PFSK-1 (cell line): Measurements from ENCODE around the gene GFI1B.

ENCODE experiments used
- FOXP2 ChIP-seq: optimal IDR thresholded peaks from 2 replicates; pipeline ENCODE3; 2011; ENCODE audit warnings: borderline replicate concordance, control low read depth, inconsistent platforms; ENCODE audit not compliant: insufficient read depth; ENCODE audit errors: extremely low read length, extremely low read depth
- POLR2AphosphoS5 ChIP-seq: IDR thresholded peaks from 2 replicates; pipeline ENCODE4 v1.6.1; 2012; ENCODE audit warnings: low read depth, mild to moderate bottlenecking, control low read depth, low read length, moderate library complexity
- REST ChIP-seq, 2 experiments: IDR thresholded peaks; 2 replicates each; pipeline versions ENCODE4 v1.6.1 to v1.8.0; 2011 to 2012; ENCODE audit warnings: low read depth in 2 of 2, low read length in 2 of 2, control low read depth in 1 of 2, inconsistent platforms in 1 of 2, mild to moderate bottlenecking in 1 of 2, moderate library complexity in 1 of 2; ENCODE audit not compliant: insufficient read depth in 1 of 2
- SIN3A ChIP-seq: IDR thresholded peaks from 2 replicates; pipeline ENCODE4 v1.6.1; 2012; ENCODE audit warnings: mild to moderate bottlenecking, low read length, moderate library complexity, borderline replicate concordance; ENCODE audit not compliant: insufficient read depth
- TAF1 ChIP-seq: IDR thresholded peaks from 2 replicates; pipeline ENCODE4 v1.6.1; 2012; ENCODE audit warnings: low read length, control low read depth, borderline replicate concordance; ENCODE audit not compliant: insufficient read depth

Gene GFI1B

DNA sequence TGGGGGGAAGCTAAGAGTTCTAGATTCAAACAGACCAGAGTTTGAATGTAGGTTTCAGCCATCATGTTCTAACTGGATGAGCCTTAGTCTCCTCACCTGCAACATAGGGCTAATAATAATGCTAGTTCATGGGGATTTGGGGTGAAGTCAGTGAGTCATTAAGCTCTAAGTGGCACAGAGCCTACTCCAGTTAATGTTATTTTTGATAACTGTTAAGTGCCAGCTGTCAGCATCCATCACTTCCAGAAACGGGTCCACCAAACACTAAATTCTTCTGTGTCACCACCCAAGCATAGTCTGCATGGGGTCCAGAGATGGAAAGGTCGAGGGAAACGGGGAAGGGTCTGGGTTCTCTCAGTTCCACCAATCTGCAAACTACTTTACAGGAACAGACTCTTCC, 32.3 kb upstream of the GFI1B start:
- TF ChIP-seq TAF1 (no peak), FOXP2 (no peak), REST (IDR thresholded peaks at IDR 0.05; ENCODE audit: insufficient read depth in 1 of 2, low read depth in 2 of 2, low read length in 2 of 2) (no peak), SIN3A (no peak), POLR2AphosphoS5 (no peak)

DNA sequence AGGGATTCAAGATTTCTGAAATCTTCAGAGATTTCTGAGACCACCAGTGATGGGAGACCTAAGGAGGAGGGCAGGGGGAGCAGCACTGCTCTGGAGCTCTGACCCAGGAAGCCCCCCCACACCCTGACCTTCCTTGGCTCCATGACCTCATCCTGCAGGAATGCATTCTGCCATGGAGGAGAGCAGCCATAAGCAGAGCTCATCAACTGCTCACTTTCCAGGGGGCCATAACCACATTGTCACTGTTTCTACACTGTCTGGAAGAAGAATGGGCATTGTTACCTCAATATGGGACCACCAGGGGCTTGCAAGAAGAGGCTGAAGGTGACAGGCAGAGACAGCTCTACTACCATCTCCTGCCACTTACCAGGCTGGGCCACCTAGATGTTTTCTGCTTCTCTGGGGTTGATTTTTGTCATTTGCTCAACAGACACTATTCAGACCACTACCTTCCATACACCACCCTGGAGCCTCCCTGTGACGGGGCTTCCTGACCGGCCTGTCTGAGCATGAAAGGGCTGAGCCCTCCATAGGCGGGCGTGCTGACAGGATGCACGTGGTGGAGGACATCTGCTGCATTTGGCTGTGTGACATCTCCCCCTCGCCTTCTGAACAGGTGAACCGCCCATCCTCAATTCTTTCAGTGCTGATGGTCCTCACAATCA, 31.7 kb upstream of the GFI1B start:
- no peak for TF ChIP-seq SIN3A
- TF ChIP-seq TAF1: no peak
- no peak for TF ChIP-seq POLR2AphosphoS5
- TF ChIP-seq FOXP2: no peak
- TF ChIP-seq REST (IDR thresholded peaks at IDR 0.05; ENCODE audit: insufficient read depth in 1 of 2, low read depth in 2 of 2, low read length in 2 of 2): no peak

DNA sequence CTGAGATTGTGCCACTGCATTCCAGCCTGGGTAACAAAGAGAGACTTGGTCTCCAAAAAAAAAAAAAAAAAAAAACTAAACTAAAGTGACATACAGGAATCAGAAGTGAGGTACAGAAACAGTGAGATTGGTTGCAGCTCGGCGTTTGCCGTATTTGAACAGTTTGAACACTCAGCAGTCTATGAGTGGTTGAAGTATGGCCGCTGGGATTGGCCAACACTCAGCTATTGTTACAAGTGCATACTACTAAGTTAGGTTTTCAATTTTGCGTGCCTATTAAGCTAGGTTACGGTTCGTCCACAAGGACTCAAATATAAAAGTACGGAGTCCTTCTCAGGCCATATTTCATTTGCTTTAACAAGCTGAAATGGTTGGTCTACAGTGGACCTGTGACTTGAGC, 30.7 kb upstream of the GFI1B start:
- TF ChIP-seq POLR2AphosphoS5 (no peak), SIN3A (no peak), FOXP2 (no peak), REST (IDR thresholded peaks at IDR 0.05; ENCODE audit: insufficient read depth in 1 of 2, low read depth in 2 of 2, low read length in 2 of 2) (no peak), TAF1 (no peak)

GRCh38 chr9:132948482-132949050, 29.9 kb upstream of the GFI1B start:
- TF ChIP-seq REST (IDR thresholded peaks at IDR 0.05; ENCODE audit: insufficient read depth in 1 of 2, low read depth in 2 of 2, low read length in 2 of 2) (no peak), POLR2AphosphoS5 (no peak), FOXP2 (no peak), TAF1 (no peak), SIN3A (no peak)

DNA sequence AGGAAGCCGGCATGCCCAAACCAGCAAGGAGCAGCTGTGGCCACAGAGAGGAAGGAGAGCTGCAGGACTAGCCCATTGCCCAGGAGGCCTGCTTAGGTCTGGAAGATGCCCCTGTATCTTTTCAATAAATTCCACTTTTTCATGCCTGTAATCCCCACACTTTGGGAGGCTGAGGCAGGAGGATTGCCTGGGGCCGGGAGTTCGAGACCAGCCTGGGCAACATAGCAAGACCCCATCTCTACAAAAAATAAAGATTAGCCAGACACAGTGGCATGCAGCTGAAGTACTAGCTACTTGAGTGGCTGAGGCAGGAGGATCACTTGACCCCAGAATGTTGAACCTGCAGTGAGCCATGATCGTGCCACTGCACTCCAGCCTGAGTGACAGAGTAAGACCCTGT, 28.8 kb upstream of the GFI1B start:
- no peak for TF ChIP-seq SIN3A
- no peak for TF ChIP-seq REST (IDR thresholded peaks at IDR 0.05; ENCODE audit: insufficient read depth in 1 of 2, low read depth in 2 of 2, low read length in 2 of 2)
- no peak for TF ChIP-seq POLR2AphosphoS5
- no peak for TF ChIP-seq FOXP2
- TF ChIP-seq TAF1: no peak
